Bone marrow (tissue), 2 donors: ENCODE measurements around the gene SORD.
"Not testable (repeated sequence)": the region's sequence is repeated elsewhere in the genome, so short reads cannot be mapped to it uniquely, and the experiment has no call there.

Experiments used
- DNase-seq, 2 donors: peaks; one replicate each; lab custom pipeline; 2025; lab: John Stamatoyannopoulos, UW

Gene SORD

DNA sequence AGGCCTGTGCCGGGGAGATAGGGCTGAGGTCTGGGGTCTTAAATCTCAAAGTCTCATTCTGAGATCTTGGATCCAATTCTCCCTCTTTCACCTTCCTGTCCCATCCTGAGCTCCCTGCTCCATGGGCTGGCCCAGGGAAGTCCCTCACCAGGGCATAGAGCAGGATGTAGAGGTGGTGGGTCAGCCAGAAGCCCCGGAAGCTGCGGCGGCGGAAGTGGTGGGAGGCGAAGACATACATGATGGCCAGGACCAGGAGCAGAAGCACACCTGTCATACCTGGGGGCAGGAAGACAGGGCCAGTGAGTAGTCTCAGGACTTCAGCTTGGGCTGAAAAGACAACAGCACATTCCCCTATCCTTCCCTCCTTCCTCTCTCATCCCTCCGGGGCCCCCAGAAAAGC is 74.5 kb downstream of the SORD start:
- no peak for DNase-seq

DNA sequence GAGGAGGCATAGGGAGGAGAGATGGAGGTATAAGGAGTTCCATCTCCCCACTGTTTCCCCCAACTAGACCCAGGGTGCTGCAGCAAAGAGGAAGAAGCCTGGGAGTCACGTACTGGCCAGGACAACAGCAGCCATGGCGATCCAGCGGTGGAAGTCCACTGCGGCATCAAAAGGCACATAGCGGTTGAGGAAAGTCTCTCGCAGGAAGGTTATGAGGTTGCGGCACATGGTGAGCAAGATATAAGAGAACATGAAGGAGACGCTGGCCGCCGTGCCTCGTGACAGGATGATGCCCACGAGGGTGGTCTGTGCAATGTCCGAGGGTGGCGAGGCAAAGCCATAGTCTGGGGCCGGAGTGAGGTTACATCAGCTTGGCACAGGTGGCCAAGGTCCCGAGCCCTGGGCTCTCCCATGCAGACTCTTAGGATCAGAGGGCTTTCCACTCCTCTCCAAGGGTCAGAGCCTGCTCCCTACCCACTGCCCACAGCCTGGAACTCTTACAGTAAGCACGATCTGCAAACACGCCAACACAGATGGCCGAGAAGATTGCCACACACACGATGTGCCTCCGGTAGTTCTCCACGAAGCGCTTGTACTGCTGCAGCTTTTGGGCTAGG is 76.7 kb downstream of the SORD start:
- no peak for DNase-seq

DNA sequence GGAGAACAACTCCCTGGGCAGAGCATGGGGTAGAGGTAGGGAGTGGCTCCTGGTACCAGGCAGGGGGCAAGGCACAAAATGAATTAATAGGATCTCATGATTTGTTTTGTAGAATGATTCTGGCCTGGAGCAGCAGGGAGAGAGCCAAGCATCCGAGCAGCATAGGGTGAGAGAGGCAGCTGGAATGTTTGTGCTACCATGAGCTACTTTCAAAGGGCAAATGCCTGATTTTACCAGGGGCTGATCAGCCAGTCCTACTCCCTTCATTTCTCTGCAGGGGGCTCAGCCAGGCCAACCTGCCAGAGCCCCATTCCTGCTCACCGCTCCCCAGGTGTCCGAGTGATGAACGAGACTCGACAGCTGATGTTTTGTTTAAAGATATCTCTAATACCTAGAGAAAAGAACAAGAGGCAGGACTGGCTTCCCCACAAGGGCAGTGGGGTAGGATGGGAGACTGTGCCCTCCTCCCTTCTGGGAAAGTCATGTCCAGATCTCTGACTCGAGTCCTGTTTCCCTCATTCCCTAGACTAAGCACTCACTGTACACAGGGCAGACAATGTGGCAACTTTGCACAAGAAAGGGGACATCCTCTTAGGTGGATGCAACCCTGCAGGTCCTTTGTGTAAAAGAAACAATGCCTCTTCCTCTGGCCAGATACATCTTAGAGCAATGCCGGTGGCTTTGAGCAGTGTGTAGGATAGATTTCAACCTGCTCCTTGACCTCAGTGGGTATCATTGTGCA is 78.1 kb downstream of the SORD start:
- no peak for DNase-seq

DNA sequence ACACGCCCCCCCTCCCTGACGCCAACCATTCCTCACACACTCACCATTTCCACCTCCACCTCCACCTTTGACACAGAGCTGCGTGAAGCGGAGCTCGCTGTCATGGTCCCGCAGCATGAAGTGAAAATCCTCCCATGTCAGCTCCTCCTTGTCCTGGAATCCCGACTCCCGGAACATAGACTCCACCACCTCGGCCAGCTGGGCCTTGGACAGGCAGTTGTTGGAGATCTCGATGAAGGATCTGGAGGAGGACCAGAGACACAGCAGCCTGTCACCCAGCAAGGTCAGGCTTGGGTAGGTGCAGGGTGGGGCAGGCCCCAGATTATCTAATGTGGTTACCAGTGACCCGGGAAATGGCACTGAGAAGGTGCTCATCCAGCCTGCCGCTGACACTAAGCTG is 78.8 kb downstream of the SORD start:
- DNase-seq = no peak

DNA sequence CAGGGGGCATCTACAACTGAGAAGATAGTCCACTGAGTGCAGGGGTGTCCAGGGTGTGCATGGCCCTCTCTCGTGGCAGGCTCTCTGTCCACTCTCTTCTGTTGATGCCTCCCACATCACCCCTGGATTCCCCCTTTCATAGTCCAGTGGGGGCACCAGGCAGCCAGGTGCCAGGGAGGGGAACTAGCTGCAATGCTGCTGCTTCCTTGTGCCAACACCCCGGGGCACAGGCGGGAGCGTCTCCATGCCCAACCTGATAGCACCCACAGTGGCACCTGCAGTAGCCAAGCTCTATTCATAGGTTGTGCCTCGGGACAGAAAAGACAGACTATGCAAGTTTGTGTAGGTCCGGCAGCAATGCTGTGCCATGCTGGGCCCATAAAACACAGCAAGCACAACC is 79.2 kb downstream of the SORD start:
- no peak for DNase-seq

DNA sequence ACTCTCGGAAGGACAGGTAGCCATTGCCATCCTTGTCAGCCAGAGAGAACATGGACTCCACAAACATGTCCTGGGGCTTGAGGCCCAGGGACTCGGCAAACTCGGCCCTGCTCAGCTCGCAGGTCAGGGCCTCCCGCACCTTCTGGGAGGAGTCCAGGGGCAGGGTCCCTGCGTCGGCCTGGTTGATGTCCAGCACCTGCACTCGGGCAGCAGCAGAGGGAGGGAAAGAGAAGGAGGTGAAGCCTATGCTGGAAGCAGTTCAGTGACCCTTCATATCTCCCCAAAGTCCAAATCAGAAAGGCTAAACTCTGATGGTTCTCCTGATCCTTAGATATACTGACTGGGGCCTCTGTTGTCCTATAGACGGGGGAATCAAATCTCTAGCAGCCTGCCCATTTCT is 81.2 kb downstream of the SORD start:
- not testable (repeated sequence) for DNase-seq

DNA sequence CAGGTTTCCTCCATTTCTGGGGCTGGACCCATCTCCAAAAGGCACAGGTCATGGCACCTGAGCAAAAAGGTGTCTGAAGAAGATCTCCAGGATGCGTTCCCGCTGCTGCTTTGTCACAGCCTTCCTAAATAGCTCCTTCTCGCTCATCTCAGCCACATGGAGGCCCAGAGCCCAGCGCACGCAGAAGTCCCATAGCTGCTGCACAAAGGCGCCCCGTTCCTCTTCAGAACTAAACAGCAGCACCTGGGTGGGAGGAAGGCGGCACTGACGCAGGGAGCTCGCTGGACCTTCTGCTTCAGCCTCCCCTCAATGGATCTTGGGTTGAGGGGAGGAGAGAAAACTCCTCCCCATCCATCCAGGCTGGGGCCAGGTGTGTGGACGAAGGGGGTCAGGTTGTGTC is 82.6 kb downstream of the SORD start:
- no peak for DNase-seq

DNA sequence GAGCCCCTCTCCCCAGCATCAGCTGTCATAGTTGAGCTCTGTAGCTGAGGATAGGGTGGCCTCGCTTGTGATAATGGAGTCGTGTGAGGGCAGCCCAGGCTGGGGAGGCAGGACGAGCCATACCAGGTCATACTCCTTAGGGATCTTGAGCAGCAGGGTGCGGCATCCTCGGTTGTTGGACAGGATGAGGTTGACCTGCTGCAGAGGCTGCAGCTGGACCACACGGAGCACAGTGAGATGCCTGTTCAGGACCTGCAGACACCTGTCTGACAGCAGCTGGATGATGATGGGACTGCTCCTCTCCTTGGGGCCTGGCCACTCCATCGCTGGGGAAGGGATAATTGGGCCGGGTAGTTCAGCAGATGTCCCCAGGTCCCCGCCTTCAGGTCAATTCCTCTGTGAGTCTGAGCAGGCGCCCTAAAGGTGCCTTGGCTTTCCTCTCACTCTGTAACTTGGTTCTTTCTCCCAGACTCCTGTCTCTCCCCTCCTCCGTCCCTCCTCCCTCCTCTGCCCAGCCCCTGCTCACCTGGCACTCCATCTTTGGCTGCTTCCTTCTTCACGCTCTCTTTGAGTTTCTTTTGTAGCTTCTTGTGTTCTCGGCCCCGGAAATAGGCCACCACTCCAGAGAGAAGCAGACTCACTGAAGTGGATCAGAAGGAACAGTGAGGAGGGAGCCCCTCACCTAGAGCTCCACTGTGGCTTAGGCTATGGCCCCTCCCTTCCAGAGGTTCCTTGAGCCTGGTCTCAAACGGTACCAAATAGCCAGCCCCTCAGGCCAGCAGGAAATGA is 83.2 kb downstream of the SORD start:
- no peak for DNase-seq

DNA sequence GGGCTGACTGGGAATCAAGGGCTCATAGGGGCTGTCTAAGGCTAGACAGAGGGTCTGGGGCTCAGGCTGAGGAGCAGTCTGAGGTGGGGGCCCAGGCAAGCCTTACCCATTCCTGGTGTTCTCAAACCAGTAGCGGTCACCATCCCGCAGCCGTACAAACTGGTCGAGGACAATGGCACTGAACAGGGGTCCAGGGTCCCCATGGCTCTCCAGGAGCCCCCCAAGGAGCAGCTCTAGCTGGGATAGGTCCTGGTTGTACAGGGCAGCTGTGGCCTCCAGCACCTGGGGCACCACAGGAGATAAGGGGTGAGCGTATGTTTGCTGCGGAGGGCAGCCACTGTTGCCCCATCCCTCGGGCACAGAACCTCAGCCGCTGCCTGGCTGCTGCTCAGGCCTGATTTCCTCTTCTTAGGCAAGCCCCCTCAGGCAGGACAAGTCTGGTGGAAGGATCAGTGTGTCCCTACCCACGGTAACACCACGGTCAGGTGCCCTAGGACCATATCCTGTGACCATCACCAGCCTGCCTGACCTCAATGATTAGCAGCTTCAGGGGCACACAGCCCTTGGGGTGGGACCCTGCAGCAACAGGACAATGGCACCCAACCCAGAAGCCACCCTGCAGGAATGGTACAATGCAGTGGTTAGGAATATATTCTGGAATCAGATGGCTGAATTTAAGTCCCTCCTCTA is 85.1 kb downstream of the SORD start:
- DNase-seq = no peak

DNA sequence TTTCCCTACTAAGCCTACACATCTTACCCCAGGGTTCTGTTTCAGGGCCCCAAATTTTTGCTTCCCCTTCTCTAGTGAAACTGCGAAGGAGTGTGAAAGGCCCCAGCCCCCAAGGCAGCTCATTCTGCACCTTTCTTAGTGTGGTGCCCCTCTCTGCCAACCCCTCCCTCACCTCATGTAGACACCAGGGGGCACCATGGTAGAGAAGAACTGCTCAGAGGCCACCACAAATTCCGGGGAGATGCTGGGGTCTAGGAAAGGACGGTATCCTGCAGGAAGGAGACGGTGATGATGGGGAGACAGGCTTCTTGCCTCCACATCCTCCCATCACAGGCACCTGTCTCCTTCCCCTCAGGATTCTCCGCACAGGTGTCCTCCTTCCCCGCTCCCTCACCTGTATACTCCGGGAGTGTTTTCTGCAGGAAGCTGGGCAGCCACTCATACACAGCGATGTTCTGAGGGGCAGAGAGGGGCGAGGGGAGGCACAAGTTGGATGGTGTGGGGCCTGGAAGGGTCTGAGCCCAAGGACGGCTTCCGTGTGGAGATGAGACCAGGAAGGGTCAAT is 87.3 kb downstream of the SORD start:
- DNase-seq = no peak

DNA sequence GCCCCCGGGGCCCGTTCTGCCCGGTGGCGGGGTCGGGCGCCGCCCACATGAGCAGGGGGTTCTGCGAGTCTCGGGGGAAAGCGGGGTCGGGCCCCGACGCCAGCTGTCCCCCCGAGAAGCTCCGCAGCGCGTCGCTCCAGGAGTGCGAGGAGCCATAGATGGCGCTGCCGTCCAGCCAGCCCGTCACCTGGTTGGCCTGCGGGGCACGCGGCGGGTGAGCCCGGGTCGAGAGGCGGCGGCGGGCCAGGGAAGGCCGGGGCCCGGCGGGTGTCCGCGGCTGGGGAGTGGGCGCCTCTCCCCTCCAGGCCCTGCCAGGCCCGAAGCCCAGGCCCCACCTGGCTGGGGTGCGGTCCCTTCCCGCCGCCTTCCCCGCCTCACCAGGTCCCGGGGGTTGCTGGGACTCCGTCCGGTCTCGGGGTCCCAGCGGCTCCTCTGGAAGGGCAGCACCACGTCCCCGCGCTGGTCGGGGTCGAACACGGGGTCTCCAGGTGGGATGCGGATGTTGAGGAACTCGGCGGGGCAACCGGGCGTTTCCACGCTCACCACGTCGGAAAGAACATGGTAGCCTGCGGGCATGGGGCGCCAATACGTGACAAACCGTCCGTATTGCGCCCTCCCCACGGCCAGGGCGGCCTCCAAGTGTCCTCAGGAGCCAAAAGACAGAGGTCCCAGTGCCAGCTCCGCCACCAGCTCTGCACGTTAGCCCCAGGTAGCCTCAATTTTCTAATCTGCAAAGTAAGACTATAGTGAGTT is 88.6 kb downstream of the SORD start:
- DNase-seq = no peak

DNA sequence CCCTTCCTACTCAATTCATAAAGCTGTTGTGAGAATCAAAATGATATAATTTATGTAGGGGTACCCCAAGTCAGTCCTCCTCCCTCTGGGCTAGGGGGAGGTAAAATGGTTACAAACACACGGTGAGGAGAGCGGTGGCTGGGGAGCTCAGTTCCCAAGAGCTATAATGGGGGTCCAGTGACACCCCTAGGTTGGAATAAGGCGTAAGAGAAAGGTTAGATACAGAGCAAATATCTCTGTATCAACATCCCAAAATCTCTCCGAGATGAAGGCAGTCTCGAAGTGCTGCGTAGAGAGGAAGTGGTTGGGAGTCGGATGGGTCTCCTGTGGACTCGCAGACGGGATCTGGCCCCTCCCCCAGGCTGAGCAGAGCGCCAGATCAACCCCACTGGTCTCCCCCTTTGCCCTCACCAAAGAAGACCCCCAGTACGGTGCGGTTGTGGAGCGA is 89.2 kb downstream of the SORD start:
- DNase-seq = no peak

DNA sequence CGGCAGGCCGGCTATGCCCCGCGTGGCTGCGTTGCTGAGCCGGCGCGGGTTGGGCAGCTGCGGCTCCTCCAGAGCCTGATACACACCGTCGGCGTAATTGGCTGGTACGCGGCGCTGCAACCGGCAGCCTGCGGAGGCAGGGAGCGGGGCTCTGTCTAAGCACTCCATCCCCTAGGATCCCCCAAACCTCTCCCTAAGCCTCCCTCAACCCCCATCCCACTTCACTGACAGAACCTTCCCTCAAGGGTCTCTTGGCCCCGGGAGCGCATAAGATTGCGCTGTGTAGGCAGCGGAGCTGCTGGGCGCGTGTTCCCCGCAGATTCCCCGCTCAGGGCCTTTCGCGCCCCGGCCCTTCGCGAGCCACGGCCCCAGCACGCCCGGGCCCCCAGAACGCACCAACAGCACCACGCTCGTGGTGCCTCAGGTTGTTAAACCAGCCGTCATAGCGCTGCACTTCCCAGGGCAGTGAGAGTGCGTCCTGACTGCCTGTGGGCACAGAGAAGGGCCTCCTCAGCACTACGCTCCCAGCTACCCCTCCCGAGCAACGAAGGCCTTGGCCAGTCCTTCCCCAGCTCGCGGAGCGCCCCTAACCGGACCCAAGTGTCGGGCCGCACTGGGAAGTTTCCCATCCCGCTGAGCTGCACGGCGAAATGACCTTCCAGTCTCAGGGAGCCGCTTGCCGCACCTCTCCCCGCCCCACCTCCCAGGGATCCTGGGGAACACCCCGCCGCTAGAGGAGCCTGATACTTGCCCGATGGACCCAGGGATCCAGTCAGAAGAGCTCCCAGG is 89.8 kb downstream of the SORD start:
- DNase-seq = no peak

DNA sequence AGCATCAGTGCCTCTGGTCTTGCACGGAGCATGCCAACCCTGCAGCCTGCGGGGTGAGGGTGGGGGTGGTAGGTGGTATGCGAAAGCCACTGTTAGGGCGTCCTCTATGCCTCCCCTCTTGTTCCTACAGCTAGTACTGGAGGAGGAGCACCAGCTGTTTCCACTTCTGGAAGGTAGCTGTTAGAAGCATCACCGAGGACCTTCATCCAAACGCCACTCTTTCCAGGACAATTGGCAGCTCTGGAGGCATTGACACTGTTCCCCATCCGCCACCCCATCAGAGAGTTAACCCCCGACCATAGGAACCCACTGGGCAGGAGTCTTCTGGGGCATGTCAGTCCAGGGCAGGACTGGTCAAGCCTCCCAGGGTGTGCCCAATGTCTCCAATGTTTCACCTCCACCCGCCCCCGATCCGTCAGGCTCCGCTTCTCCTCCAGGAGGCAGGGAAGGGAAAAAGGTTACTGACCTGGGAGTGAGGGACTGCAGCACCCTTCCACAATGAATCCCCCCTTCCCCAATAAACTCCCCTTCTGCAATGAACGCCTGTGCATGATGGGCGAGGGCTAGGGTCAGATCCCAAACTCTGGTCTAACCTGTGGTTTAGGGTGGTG is 90.5 kb downstream of the SORD start:
- DNase-seq = no peak

DNA sequence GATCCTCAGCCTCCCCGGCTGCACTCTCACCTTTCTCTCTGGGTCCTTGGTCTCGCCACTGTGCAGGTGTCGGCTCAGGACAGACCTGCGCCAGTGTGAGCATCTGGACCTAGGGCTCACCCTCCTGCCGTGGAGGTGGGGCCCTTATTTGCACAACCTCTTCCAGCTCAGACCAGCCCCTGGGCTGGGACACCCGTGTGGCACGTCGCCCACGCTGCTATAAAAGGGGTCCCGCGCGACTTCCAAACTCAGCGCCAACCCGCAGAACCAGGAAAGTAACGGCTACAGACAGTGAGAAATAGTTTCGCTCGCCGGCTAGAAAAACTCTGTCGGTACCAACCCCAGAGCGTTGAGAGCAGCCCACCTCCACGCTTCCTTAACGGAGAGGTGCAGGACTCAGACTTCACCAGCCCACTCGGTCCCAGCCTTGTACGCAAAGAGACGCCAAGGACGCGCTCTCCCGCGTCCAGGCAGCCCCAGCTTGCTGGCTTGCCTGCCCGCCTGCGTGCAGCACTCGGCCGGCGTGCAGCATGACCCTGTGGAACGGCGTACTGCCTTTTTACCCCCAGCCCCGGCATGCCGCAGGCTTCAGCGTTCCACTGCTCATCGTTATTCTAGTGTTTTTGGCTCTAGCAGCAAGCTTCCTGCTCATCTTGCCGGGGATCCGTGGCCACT is 91.2 kb downstream of the SORD start, which contains the start of the genes DUOX2 and DUOXA2:
Gene DUOX2, minus strand, starts transcription at position 97 of the 675 bp plus-strand sequence. CDS start 761 bp downstream, outside the sequence.
Gene DUOXA2, plus strand, starts transcription at position 251 of the 675 bp plus-strand sequence. Its CDS starts 280 bp downstream, at position 531.
- DNase-seq = no peak

DNA sequence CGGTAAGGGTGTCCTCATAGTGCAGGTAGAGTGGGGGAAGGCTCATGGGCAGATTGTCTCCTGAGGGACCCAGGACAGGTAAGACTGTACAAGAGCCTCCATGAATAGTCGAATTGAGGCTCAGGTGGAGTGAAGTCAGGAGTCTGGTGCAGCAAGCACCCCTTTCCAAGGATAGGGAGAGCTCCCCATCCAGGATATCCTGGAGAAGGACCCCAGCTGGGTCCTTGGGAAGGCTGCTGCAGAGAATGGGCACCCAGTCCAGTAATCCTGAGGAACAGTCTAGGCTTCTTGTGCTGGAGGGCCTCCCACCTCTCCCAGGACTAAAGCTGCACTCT is 91.7 kb downstream of the SORD start:
- no peak for DNase-seq

DNA sequence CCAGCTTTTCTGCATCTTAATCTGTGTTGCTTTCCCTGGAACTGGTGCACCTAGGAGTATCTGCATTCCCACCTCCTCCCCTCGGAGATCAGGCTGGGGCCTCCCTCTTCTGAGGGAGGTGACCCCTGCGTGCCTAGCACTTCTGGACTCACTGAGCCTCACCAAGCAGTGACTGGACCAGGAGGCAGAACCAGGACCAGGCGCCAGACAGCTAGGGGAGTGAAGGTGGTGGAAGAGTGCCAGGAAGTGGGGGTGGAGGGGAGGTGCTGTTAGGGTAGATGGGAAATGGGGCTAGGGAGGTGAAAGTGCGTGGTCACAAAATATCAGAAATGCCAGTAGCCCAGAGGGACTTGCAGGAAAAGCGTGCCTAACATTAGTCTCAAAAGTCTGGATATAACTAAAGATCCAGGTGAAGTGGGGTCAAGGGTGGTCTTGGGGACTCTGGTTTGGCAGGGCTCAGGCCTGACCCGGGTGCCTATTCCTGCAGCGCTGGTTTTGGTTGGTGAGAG is 92.4 kb downstream of the SORD start:
- DNase-seq = no peak

DNA sequence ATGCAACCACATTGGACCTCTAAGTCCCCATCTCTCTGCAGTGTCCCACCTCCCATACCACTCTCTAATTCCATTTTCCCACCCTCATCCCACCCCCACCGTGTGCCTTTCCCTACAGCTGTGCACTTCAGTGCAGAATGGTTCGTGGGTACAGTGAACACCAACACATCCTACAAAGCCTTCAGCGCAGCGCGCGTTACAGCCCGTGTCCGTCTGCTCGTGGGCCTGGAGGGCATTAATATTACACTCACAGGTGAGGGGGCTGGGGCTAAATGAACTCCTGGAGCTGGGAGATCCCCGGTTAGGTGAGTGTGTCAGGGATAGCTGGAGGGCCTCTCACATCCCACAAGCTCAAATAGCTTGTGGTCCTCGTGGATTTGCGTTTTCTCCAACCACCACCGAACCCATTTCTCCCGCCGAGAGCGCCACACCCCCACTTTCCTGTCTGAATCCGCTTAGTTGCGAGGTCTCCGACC is 93.0 kb downstream of the SORD start:
- no peak for DNase-seq
